SJCRH30 (cell line): Measurements from ENCODE around the gene BAIAP2. TPM values are rescaled to one million over a fixed set of nuclear protein-coding genes. Genes with fewer than 3 reads are reported as not detected.

ENCODE experiments used
- DNase-seq, 2 experiments: peaks; one replicate each; pipeline ENCODE4 v3.0.0-alpha.2; 2015 to 2020
- H3K27ac ChIP-seq: fragments of 250-450 bp; sonication (Bioruptor Pico); 2 replicates; pipeline ENCODE4 v1.5.1; 2020; ENCODE audit warnings: mild to moderate bottlenecking, moderate library complexity
- H3K27me3 ChIP-seq: fragments of 250-450 bp; sonication (Bioruptor Pico); 2 replicates; pipeline ENCODE4 v1.5.1; 2020; ENCODE audit warnings: mild to moderate bottlenecking, moderate library complexity
- H3K36me3 ChIP-seq: fragments of 250-450 bp; sonication (Bioruptor Pico); 2 replicates; pipeline ENCODE4 v1.5.1; 2020; ENCODE audit warnings: mild to moderate bottlenecking, moderate library complexity
- H3K4me1 ChIP-seq: fragments of 250-450 bp; sonication (Bioruptor Pico); 2 replicates; pipeline ENCODE4 v1.5.1; 2020; ENCODE audit warnings: mild to moderate bottlenecking, moderate library complexity
- H3K4me3 ChIP-seq: fragments of 250-450 bp; sonication (Bioruptor Pico); 2 replicates; pipeline ENCODE4 v1.5.1; 2020; ENCODE audit warnings: mild to moderate bottlenecking, moderate library complexity
- H3K9me3 ChIP-seq: fragments of 250-450 bp; sonication (Bioruptor Pico); replicated peaks from 2 replicates; pipeline ENCODE4 v1.5.1; 2020; ENCODE audit warnings: mild to moderate bottlenecking, moderate library complexity
- total RNA-seq: library from RNA; depleted of rRNA; stranded (reverse); fragments of >200 nt; shearing (Covaris generic); gene quantifications from 2 replicates; pipeline ENCODE4 v1.2.3, GENCODE V29; 2014

BAIAP2 gene
- total RNA-seq, 1 experiment from 2014 or later, result 26.0 TPM

- no peak for DNase-seq
- no peaks in the 10 kb centered on the region for H3K27me3 ChIP-seq
- H3K4me3 ChIP-seq, result no peak overlapping the region
- no peaks in the 10 kb centered on the region for H3K9me3 ChIP-seq
- no peak overlapping the region for H3K27ac ChIP-seq
- no peaks in the 10 kb centered on the region for H3K4me1 ChIP-seq
- H3K36me3 ChIP-seq, result no peaks in the 10 kb centered on the region; the same call in 1 of the 2 replicates
Measured at GRCh38 chr17:81082177-81083073, 47.5 kb downstream of the BAIAP2 start.

GRCh38 chr17:81083125-81083765 lies 48.3 kb downstream of the BAIAP2 start:
- Histone ChIP-seq H3K27me3 (no peaks in the 10 kb centered on the region), H3K9me3 (no peaks in the 10 kb centered on the region), H3K4me3 (no peak overlapping the region), H3K4me1 (no peaks in the 10 kb centered on the region), H3K36me3 (no peaks in the 10 kb centered on the region; the same call in 1 of the 2 replicates), H3K27ac (no peak overlapping the region)
- no peak for DNase-seq

GRCh38 chr17:81084680-81085419 lies 49.9 kb downstream of the BAIAP2 start:
- no peak for DNase-seq
- Histone ChIP-seq H3K27me3 (no peaks in the 10 kb centered on the region), H3K36me3 (no peaks in the 10 kb centered on the region; the same call in 1 of the 2 replicates), H3K27ac (no peak overlapping the region), H3K4me3 (no peak overlapping the region), H3K9me3 (no peaks in the 10 kb centered on the region), H3K4me1 (peaks cover 3% of the 10 kb centered on the region)

- no peaks in the 10 kb centered on the region for H3K9me3 ChIP-seq
- peaks cover 9% of the 10 kb centered on the region for H3K4me1 ChIP-seq
- H3K36me3 ChIP-seq, result no peaks in the 10 kb centered on the region; the same call in 1 of the 2 replicates
- no peak overlapping the region for H3K27ac ChIP-seq
- H3K27me3 ChIP-seq, result no peaks in the 10 kb centered on the region
- no peak for DNase-seq
- H3K4me3 ChIP-seq, result no peak overlapping the region
Measured at GRCh38 chr17:81085420-81085911, 50.5 kb downstream of the BAIAP2 start.

- no peaks in the 10 kb centered on the region for H3K9me3 ChIP-seq
- no peak overlapping the region for H3K27ac ChIP-seq
- no peaks in the 10 kb centered on the region for H3K27me3 ChIP-seq
- no peak for DNase-seq
- no peak overlapping the region for H3K4me3 ChIP-seq
- peaks cover 16% of the 10 kb centered on the region for H3K4me1 ChIP-seq
- H3K36me3 ChIP-seq, result no peaks in the 10 kb centered on the region; the same call in 1 of the 2 replicates
Measured at GRCh38 chr17:81086789-81087551, 52.0 kb downstream of the BAIAP2 start.

DNA sequence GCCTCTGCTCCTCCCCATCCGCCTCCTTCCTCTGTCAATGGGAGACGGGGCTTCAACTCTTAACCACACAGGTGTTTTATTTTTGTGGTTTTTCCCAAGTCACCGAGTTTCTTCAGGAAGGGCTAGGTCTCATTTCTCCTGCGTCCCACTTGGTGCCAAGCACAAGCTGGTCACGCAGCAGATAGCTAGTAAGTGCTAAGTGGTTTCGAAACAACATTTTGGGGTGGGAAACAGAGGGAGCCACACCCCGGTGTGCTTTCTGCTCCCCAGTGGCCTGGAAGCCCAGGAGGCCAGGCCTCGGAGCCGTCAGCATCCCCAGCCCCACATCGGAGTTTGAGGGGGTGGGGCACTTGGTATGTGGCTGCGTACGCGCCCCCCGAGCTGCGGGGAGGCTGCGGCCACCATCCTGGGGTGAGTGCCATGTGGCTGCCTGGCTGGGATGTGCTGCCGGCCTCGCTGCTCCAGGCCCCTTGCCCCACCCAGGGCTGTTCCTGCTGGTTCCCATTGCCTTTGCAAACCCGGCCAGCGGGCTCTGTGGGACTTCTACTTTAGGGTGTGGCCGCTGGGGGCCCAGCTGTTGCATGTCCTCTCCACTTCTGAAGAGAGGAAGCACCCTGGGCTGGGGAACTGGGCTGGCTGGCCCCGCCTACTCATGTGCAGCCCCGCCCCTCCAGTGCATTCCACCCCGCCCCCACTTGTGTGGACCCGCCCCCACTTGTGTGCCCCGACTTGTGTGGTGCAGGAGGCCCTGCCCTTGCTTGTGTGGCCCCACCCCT lies 55.6 kb downstream of the BAIAP2 start:
- Histone ChIP-seq H3K27me3 (no peaks in the 10 kb centered on the region), H3K4me3 (no peak overlapping the region), H3K9me3 (no peaks in the 10 kb centered on the region), H3K36me3 (no peaks in the 10 kb centered on the region; the same call in 1 of the 2 replicates), H3K4me1 (peaks cover 29% of the 10 kb centered on the region), H3K27ac (peak overlapping the region; percentile 20; the same call in 1 of the 2 replicates)
- peak; percentile 97 for DNase-seq

DNA sequence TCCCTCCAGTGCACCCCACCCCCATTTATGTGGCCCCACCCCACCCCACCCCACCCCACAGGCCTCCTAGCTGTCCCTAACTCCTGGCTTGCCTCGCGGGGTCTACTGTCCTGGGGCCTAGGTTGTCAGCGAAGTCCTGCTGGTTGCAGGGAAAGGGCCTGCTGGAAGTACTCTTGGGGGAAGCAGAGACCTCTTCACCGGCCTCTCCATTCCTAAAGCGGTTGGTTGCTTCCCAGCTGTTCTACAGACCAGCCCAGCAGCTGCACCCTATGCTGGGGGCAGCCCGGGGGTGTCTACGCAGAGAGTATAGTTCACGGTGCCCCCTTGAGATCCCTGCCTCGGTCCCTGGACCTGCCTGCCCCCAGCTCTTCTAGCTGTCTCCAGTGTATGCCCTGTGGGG lies 56.2 kb downstream of the BAIAP2 start:
- H3K9me3 ChIP-seq, result no peaks in the 10 kb centered on the region
- no peak overlapping the region for H3K4me3 ChIP-seq
- H3K4me1 ChIP-seq, result peaks cover 35% of the 10 kb centered on the region
- no peaks in the 10 kb centered on the region; the same call in 1 of the 2 replicates for H3K36me3 ChIP-seq
- no peaks in the 10 kb centered on the region for H3K27me3 ChIP-seq
- peak; percentile 61 to 65 for DNase-seq
- no peak overlapping the region for H3K27ac ChIP-seq

- DNase-seq, result no peak
- no peaks in the 10 kb centered on the region for H3K36me3 ChIP-seq
- H3K27me3 ChIP-seq, result no peaks in the 10 kb centered on the region
- H3K27ac ChIP-seq, result no peak overlapping the region
- H3K9me3 ChIP-seq, result no peaks in the 10 kb centered on the region
- no peak overlapping the region for H3K4me3 ChIP-seq
- H3K4me1 ChIP-seq, result peaks cover 42% of the 10 kb centered on the region
Measured at GRCh38 chr17:81091774-81092517, 57.0 kb downstream of the BAIAP2 start.

DNA sequence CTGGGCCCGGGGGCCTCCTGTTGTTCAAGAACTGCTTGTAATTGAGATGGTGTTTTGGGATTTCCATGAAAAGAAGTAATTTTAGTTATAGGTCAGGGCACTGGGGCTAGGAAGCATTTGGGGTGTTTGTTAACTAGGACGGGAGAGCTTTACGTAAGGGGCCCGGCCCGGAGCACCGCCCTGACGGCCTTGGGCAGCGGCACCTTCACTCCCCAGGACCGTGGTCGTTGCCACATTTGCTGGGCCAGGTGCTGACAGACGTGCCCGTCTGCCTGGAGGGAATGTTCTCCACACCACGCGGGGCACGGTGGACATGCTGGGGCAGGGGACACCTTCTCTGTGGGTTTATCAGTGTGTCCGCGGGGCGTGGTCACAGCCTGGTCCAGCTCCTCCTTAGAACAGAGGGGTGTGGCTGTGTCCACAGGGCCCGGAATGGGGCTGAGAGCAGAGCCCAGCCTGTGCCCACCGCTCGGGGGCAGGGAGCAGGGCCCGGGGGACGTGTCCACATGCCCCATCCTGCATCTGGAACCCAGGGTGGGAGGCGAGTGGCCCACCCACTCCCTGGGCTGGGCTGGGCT lies 57.7 kb downstream of the BAIAP2 start:
- Histone ChIP-seq H3K4me1 (peaks cover 48% of the 10 kb centered on the region), H3K27ac (no peak overlapping the region), H3K27me3 (no peaks in the 10 kb centered on the region), H3K9me3 (no peaks in the 10 kb centered on the region), H3K36me3 (no peaks in the 10 kb centered on the region), H3K4me3 (no peak overlapping the region)
- no peak for DNase-seq

DNA sequence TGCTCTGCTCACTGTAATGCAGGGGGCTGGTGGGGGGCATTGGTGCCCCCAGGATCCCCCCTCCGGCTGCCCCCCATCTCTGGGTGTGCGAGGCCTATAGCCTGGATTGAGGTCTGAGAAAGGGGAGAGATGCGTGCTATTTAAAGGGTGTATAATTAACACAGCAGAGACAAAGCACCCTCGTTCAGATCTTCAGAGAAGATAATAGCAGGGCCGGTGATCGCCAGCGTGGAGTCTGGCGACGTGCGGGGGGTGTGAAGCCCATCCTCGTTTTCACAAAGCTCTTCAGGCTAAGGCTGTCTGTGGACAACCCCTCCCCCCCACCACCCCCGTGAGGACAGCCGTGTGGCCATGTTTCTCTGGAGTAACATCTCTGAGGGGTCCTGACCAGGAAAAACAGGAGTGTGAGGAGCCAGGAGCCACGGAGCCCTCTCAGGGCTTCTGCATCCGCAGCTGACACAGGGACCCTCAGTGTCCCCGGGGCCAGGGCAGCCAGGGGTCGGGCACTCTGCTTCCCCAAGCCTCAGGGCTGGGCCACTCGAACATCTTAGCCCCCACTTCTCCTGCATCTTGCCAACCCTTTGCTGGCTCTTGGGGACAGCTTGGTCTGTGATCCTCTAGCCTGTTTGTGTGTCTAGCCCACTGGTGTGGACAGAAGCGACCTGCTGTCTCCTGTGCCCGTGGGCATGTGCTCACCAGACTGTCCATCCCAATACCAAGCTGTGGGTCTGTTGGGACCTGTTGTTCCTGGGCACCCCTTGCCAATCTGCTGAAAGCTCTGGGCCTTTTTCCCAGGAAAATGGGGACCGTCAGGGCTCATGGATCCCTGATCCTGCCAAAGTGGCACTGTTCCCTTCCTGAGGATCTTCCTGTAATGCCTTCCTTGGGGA lies 58.9 kb downstream of the BAIAP2 start:
- H3K9me3 ChIP-seq, result no peaks in the 10 kb centered on the region
- peak overlapping the region; percentile 75 for H3K27ac ChIP-seq
- H3K4me3 ChIP-seq, result no peak overlapping the region
- peaks cover 54% of the 10 kb centered on the region for H3K4me1 ChIP-seq
- no peak for DNase-seq
- no peaks in the 10 kb centered on the region for H3K36me3 ChIP-seq
- no peaks in the 10 kb centered on the region for H3K27me3 ChIP-seq

DNA sequence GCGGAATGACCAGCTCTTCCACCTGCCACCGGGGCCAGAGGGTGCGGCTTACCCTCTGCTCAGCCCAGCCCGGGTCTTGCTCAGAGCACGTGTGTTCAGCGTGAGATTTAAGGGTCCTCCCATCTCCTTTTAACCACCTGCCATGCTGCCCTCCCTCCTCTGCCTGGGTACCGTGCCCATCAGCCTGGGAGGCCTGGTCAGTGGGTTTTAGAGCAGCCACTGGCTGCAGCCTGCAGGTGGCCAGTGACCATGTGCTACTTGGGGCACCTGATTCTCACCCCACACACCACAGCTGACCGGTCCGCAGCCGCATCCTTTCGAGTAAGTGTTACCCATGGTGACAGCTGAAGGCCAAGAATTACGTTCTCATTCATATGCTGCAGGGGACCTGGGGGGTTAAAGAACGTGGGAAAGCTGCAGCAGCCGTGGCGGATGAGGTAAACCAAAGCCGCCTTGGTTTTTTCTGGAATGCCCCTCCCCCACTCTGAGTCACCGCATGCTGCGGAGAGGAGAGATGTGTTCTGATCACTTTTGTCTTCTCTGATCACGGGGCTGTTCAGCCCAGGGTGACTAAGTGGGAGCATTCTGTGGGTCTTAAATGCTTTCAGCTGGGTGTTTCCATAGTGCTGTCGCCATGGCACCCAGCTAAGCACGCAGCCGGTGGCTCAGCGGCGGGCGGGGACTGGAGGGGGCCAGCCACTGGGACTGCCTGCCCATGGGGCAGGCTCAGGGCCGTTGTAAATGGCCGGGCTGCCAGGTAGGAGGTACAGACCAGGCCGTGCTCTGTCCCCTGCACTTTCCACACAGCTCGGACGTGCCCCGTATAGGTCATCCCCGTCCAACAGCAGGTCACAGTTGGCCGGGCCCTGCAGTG lies 59.8 kb downstream of the BAIAP2 start:
- peak; percentile 98 to 99 for DNase-seq
- Histone ChIP-seq H3K4me3 (no peak overlapping the region; the same call in 1 of the 2 replicates), H3K9me3 (no peaks in the 10 kb centered on the region)

More for the DNA sequence above, 59.8 kb downstream of the BAIAP2 start:
- peaks cover 53% of the 10 kb centered on the region for H3K4me1 ChIP-seq
- H3K27me3 ChIP-seq, result no peaks in the 10 kb centered on the region
- H3K27ac ChIP-seq, result peak overlapping the region; percentile 75
- no peaks in the 10 kb centered on the region for H3K36me3 ChIP-seq
